ENCODE data around the gene TMEM221. TPM values are rescaled to one million over a fixed set of nuclear protein-coding genes. Genes with fewer than 3 reads are reported as not detected.
A peak's percentile ranks its signal among the peaks of the same experiment; 100 is the strongest.

The TMEM221 gene
- total and polyA plus RNA-seq, 8 donors, result 0.13 to 1.00 (median 0.44) TPM

DNA sequence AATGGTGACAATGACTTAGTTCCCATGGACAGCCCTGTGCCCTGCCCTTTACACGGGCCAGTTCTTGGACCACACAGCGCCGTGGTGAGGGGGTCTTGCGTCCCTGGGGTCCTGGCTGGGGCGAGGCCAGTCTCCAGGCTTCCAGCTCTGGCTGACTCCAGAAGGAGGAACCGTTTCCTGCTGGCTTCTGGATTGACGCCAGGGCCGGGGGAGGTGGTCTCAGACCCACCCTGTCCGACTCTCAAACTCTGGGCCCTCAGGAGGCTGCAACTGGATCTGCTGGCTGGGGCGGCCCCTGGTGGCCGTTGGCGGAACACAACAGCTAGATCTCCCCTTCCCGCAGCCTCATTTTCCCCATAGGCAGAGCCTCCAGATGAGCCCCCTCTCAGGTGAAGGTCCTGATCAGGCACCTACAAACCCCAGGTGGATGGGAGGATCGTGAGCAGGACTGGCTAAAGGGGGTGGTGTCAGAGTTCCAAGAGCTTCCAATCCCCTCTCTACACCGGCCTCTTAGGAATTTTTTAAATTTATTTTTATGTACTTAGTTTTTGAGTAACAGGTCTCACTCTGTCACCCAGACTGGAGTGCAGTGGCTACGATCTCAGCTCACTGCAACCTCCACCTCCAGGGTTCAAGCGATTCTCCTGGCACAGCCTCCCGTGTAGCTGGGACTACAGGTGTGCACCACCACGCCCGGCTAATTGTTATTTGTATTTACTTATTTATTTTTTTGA lies 62.4 kb downstream of the TMEM221 start:
- FAIRE-seq (no peak), ATAC-seq (peak in 3 of 4 donors; percentile 66 to 71 (median 66)), DNase-seq (peak in 5 of 6 donors; percentile 22 to 81 (median 68))
- Histone ChIP-seq H3K27me3 (no peaks in the 10 kb centered on the region), H3K27ac (no peak overlapping the region), H3K36me3 (no peaks in the 10 kb centered on the region), H3K9me3 (no peaks in the 10 kb centered on the region), H3K4me3 (no peak overlapping the region), H3K4me1 (peaks cover 0 to under 1% (median 0%) of the 10 kb centered on the region in 3 donors)
- WGBS, 2 donors, result 33% methylated on average over 20 of the region's 20 CpGs
- TF ChIP-seq, protein P1, sequence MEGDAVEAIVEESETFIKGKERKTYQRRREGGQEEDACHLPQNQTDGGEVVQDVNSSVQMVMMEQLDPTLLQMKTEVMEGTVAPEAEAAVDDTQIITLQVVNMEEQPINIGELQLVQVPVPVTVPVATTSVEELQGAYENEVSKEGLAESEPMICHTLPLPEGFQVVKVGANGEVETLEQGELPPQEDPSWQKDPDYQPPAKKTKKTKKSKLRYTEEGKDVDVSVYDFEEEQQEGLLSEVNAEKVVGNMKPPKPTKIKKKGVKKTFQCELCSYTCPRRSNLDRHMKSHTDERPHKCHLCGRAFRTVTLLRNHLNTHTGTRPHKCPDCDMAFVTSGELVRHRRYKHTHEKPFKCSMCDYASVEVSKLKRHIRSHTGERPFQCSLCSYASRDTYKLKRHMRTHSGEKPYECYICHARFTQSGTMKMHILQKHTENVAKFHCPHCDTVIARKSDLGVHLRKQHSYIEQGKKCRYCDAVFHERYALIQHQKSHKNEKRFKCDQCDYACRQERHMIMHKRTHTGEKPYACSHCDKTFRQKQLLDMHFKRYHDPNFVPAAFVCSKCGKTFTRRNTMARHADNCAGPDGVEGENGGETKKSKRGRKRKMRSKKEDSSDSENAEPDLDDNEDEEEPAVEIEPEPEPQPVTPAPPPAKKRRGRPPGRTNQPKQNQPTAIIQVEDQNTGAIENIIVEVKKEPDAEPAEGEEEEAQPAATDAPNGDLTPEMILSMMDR (IDR thresholded peaks at IDR 0.05), result peak; percentile 76 to 92 (median 77)
- intact Hi-C loops (cut with DNase I), result no loop called here

Other genes starting within 250 kb of the TMEM221 start
- gene USE1, start 233.3 kb downstream of the TMEM221 start, total RNA-seq, result 10 to 100 TPM; 12.8 to 22.4 (median 16.4) TPM
- 10 to 100 TPM; 43.3 to 46.6 TPM for gene USE1, start 233.3 kb downstream of the TMEM221 start, polyA plus RNA-seq
- 10 to 100 TPM; 13.4 to 19.6 (median 16.9) TPM for gene OCEL1, start 222.4 kb downstream of the TMEM221 start, total RNA-seq
- 10 to 100 TPM; 20.9 to 28.4 TPM for gene OCEL1, start 222.4 kb downstream of the TMEM221 start, polyA plus RNA-seq
- 10 to 100 TPM; 32.5 to 51.2 (median 39.7) TPM for gene NR2F6, start 202.7 kb downstream of the TMEM221 start, total RNA-seq
- gene NR2F6, start 202.7 kb downstream of the TMEM221 start, polyA plus RNA-seq, result 10 to 100 TPM; 21.3 to 23.5 TPM
- 1 to 10 TPM; 1.2 to 2.9 (median 1.8) TPM for gene USHBP1, start 183.9 kb downstream of the TMEM221 start, total RNA-seq
- gene USHBP1, start 183.9 kb downstream of the TMEM221 start, polyA plus RNA-seq, result 10 to 100 TPM in 1 of 2 donors, 1 to 10 TPM in 1; 9.3 to 11.1 TPM
- 10 to 100 TPM; 25.5 to 46.8 (median 31.8) TPM for gene BABAM1, start 181.2 kb downstream of the TMEM221 start, total RNA-seq
- 10 to 100 TPM; 64.1 to 71.1 TPM for gene BABAM1, start 181.2 kb downstream of the TMEM221 start, polyA plus RNA-seq
- under 1 TPM in 5 of 6 donors, not detected in 1; 0.04 to 0.59 (median 0.12) TPM for gene ANKLE1, start 166.8 kb downstream of the TMEM221 start, total RNA-seq
- gene ANKLE1, start 166.8 kb downstream of the TMEM221 start, polyA plus RNA-seq, result under 1 TPM; 0.23 to 0.35 TPM
- 1 to 10 TPM; 5.2 to 8.6 (median 6.0) TPM for gene ABHD8, start 145.2 kb downstream of the TMEM221 start, total RNA-seq
- 1 to 10 TPM; 8.5 TPM for gene ABHD8, start 145.2 kb downstream of the TMEM221 start, polyA plus RNA-seq
- gene MRPL34, start 142.8 kb downstream of the TMEM221 start, total RNA-seq, result 10 to 100 TPM; 32.4 to 41.9 (median 37.1) TPM
- 10 to 100 TPM; 42.9 to 78.1 TPM for gene MRPL34, start 142.8 kb downstream of the TMEM221 start, polyA plus RNA-seq
- 10 to 100 TPM in 3 of 6 donors, 1 to 10 TPM in 3; 6.1 to 12.4 (median 9.3) TPM for gene DDA1, start 139.1 kb downstream of the TMEM221 start, total RNA-seq
- 10 to 100 TPM; 21.4 to 25.4 TPM for gene DDA1, start 139.1 kb downstream of the TMEM221 start, polyA plus RNA-seq
- 10 to 100 TPM in 1 of 6 donors, 1 to 10 TPM in 5; 4.9 to 10.2 (median 5.4) TPM for gene ANO8, start 113.8 kb downstream of the TMEM221 start, total RNA-seq
- gene ANO8, start 113.8 kb downstream of the TMEM221 start, polyA plus RNA-seq, result 10 to 100 TPM in 1 of 2 donors, 1 to 10 TPM in 1; 7.1 to 19.0 TPM
- gene GTPBP3, start 111.1 kb downstream of the TMEM221 start, total RNA-seq, result 10 to 100 TPM in 3 of 6 donors, 1 to 10 TPM in 3; 9.1 to 15.2 (median 11.2) TPM
- 10 to 100 TPM; 17.9 to 28.2 TPM for gene GTPBP3, start 111.1 kb downstream of the TMEM221 start, polyA plus RNA-seq
- 10 to 100 TPM; 32.0 to 86.5 (median 58.4) TPM for gene PLVAP, start 71.3 kb downstream of the TMEM221 start, total RNA-seq
- 10 to 100 TPM; 70.5 to 87.6 TPM for gene PLVAP, start 71.3 kb downstream of the TMEM221 start, polyA plus RNA-seq
- under 1 TPM in 2 of 6 donors, not detected in 4; 0.23 to 0.56 TPM for gene CCDC194, start 54.5 kb downstream of the TMEM221 start, total RNA-seq
- gene CCDC194, start 54.5 kb downstream of the TMEM221 start, polyA plus RNA-seq, result not detected
- 10 to 100 TPM in 4 of 6 donors, 1 to 10 TPM in 2; 3.9 to 34.6 (median 15.4) TPM for gene BST2, start 43.0 kb downstream of the TMEM221 start, total RNA-seq
- 10 to 100 TPM; 15.7 to 17.3 TPM for gene BST2, start 43.0 kb downstream of the TMEM221 start, polyA plus RNA-seq
- 10 to 100 TPM; 20.6 to 27.3 (median 23.5) TPM for gene MVB12A, start 28.6 kb downstream of the TMEM221 start, total RNA-seq
- gene MVB12A, start 28.6 kb downstream of the TMEM221 start, polyA plus RNA-seq, result 10 to 100 TPM; 43.7 to 58.7 TPM
- not detected for gene NXNL1, start 12.3 kb upstream of the TMEM221 start, total RNA-seq
- gene NXNL1, start 12.3 kb upstream of the TMEM221 start, polyA plus RNA-seq, result under 1 TPM in 1 of 2 donors, not detected in 1; 0.19 TPM
- gene SLC27A1, start 21.9 kb upstream of the TMEM221 start, total RNA-seq, result 10 to 100 TPM in 3 of 6 donors, 1 to 10 TPM in 3; 9.4 to 18.1 (median 10.2) TPM
- 10 to 100 TPM; 31.4 to 37.1 TPM for gene SLC27A1, start 21.9 kb upstream of the TMEM221 start, polyA plus RNA-seq
- 10 to 100 TPM; 28.8 to 53.8 (median 46.6) TPM for gene PGLS, start 63.0 kb upstream of the TMEM221 start, total RNA-seq
- 10 to 100 TPM; 53.6 to 65.8 TPM for gene PGLS, start 63.0 kb upstream of the TMEM221 start, polyA plus RNA-seq
- gene COLGALT1, start 107.0 kb upstream of the TMEM221 start, total RNA-seq, result 10 to 100 TPM; 13.5 to 50.6 (median 19.5) TPM
- 10 to 100 TPM; 27.6 to 34.4 TPM for gene COLGALT1, start 107.0 kb upstream of the TMEM221 start, polyA plus RNA-seq
- gene UNC13A, start 239.7 kb upstream of the TMEM221 start, total RNA-seq, result 1 to 10 TPM in 3 of 6 donors, under 1 TPM in 3; 0.92 to 5.3 (median 1.3) TPM
- 10 to 100 TPM in 1 of 2 donors, 1 to 10 TPM in 1; 4.1 to 10.5 TPM for gene UNC13A, start 239.7 kb upstream of the TMEM221 start, polyA plus RNA-seq

Measured in pancreas (tissue), 10 donors.